SK-N-SH treated with all-trans-retinoic acid at 6 μM for 48 hours (cell line): Measurements from ENCODE around the gene CXorf65.

Experiments
- ATAC-seq: fragments of 200-7000 bp; cut with Tn5 transposase; 3 replicates; pipeline ENCODE4 v1.9.1; 2020; ENCODE audit warnings: mild to moderate bottlenecking, moderate library complexity
- ARNTL ChIP-seq: fragments of 450-650 bp; formaldehyde crosslinking; IDR thresholded peaks from 2 replicates; pipeline ENCODE4 v1.5.0; 2020; ENCODE audit warnings: low read depth, mild to moderate bottlenecking, moderate library complexity, borderline replicate concordance
- BACH2 ChIP-seq: fragments of 250-450 bp; sonication (Bioruptor Pico); IDR thresholded peaks from 2 replicates; pipeline ENCODE4 v1.9.0; 2021; ENCODE audit warnings: mild to moderate bottlenecking, borderline replicate concordance
- CREB5 ChIP-seq: fragments of 250-450 bp; sonication (Bioruptor Pico); IDR thresholded peaks from 2 replicates; pipeline ENCODE4 v1.5.1; 2020; ENCODE audit warnings: low read depth, mild to moderate bottlenecking, moderate library complexity
- CSDC2 ChIP-seq: fragments of 250-450 bp; sonication (Bioruptor Pico); IDR thresholded peaks from 2 replicates; pipeline ENCODE4 v1.5.0; 2020; ENCODE audit warnings: mild to moderate bottlenecking, moderate library complexity
- ESRRG ChIP-seq: fragments of 250-450 bp; sonication (Bioruptor Pico); IDR thresholded peaks from 2 replicates; pipeline ENCODE4 v1.6.1; 2021; ENCODE audit warnings: mild to moderate bottlenecking
- GLIS3 ChIP-seq: fragments of 250-450 bp; sonication (Bioruptor Pico); IDR thresholded peaks from 2 replicates; pipeline ENCODE4 v1.5.0; 2020; ENCODE audit warnings: mild to moderate bottlenecking, moderate library complexity
- OSR1 ChIP-seq: fragments of 250-450 bp; sonication (Bioruptor Pico); IDR thresholded peaks from 2 replicates; pipeline ENCODE4 v1.8.0; 2022; ENCODE audit warnings: moderate library complexity, mild to moderate bottlenecking, inconsistent platforms
- PATZ1 ChIP-seq: fragments of 250-450 bp; sonication (Bioruptor Pico); IDR thresholded peaks from 2 replicates; pipeline ENCODE4 v1.8.0; 2020; ENCODE audit warnings: mild to moderate bottlenecking, moderate library complexity, borderline replicate concordance
- POU6F1 ChIP-seq: fragments of 250-450 bp; sonication (Bioruptor Pico); IDR thresholded peaks from 2 replicates; pipeline ENCODE4 v1.8.0; 2021; ENCODE audit warnings: low read depth, mild to moderate bottlenecking, moderate library complexity, borderline replicate concordance
- PPARA ChIP-seq: fragments of 250-450 bp; sonication (Bioruptor Pico); IDR thresholded peaks from 2 replicates; pipeline ENCODE4 v1.5.0; 2020; ENCODE audit warnings: mild to moderate bottlenecking, borderline replicate concordance
- SNAI2 ChIP-seq: fragments of 250-450 bp; sonication (Bioruptor Pico); IDR thresholded peaks from 2 replicates; pipeline ENCODE4 v1.5.0; 2020; ENCODE audit warnings: mild to moderate bottlenecking, moderate library complexity
- TCF4 ChIP-seq: fragments of 250-450 bp; sonication (Bioruptor Pico); IDR thresholded peaks from 2 replicates; pipeline ENCODE4 v1.8.0; 2021; ENCODE audit warnings: mild to moderate bottlenecking, moderate library complexity, borderline replicate concordance
- TOX ChIP-seq: fragments of 250-450 bp; sonication (Bioruptor Pico); IDR thresholded peaks from 2 replicates; pipeline ENCODE4 v1.8.0; 2021; ENCODE audit warnings: mild to moderate bottlenecking, moderate library complexity, borderline replicate concordance
- TSHZ2 ChIP-seq: fragments of 250-450 bp; sonication (Bioruptor Pico); IDR thresholded peaks from 2 replicates; pipeline ENCODE4 v1.5.0; 2020; ENCODE audit warnings: mild to moderate bottlenecking, moderate library complexity
- ZC3H10 ChIP-seq: fragments of 250-450 bp; sonication (Bioruptor Pico); IDR thresholded peaks from 2 replicates; pipeline ENCODE4 v1.5.1; 2021; ENCODE audit warnings: mild to moderate bottlenecking, moderate library complexity
- ZFP3 ChIP-seq: fragments of 250-450 bp; sonication (Bioruptor Pico); IDR thresholded peaks from 2 replicates; pipeline ENCODE4 v1.5.0; 2020; ENCODE audit warnings: mild to moderate bottlenecking, moderate library complexity
- ZFP30 ChIP-seq: fragments of 450-650 bp; formaldehyde crosslinking; IDR thresholded peaks from 2 replicates; pipeline ENCODE4 v1.5.0; 2022; ENCODE audit warnings: mild to moderate bottlenecking, moderate library complexity
- ZNF565 ChIP-seq: fragments of 450-650 bp; formaldehyde crosslinking; conservative IDR thresholded peaks from 2 replicates; pipeline ENCODE4 v1.5.0; 2020; ENCODE audit warnings: low read depth, mild to moderate bottlenecking, moderate library complexity
- ZNF70 ChIP-seq: fragments of 450-650 bp; formaldehyde crosslinking; IDR thresholded peaks from 2 replicates; pipeline ENCODE4 v1.5.0; 2020; ENCODE audit warnings: mild to moderate bottlenecking, moderate library complexity
- ZNF8 ChIP-seq: fragments of 450-650 bp; formaldehyde crosslinking; IDR thresholded peaks from 2 replicates; pipeline ENCODE4 v1.5.0; 2020; ENCODE audit warnings: mild to moderate bottlenecking, moderate library complexity

The CXorf65 gene

GRCh38 chrX:71096760-71097032 is 9.8 kb downstream of the CXorf65 start:
- TF ChIP-seq GLIS3 (CRISPR knock-in tag) (no peak), OSR1 (CRISPR knock-in tag) (no peak), TCF4 (CRISPR knock-in tag) (no peak), POU6F1 (no peak), ZNF565 (CRISPR knock-in tag) (no peak), CSDC2 (CRISPR knock-in tag) (no peak), ZFP3 (CRISPR knock-in tag) (no peak), ZNF70 (CRISPR knock-in tag) (no peak), CREB5 (CRISPR knock-in tag) (no peak), ARNTL (CRISPR knock-in tag) (no peak), ZNF8 (CRISPR knock-in tag) (no peak), PATZ1 (no peak), SNAI2 (CRISPR knock-in tag) (no peak), BACH2 (CRISPR knock-in tag) (no peak), PPARA (CRISPR knock-in tag) (no peak)
- peak; percentile 2; the same call in 1 of the 3 replicates for ATAC-seq

- TF ChIP-seq BACH2 (CRISPR knock-in tag) (no peak), ZNF8 (CRISPR knock-in tag) (no peak), PPARA (CRISPR knock-in tag) (no peak), ESRRG (no peak), ZNF565 (CRISPR knock-in tag) (no peak), CSDC2 (CRISPR knock-in tag) (no peak), GLIS3 (CRISPR knock-in tag) (no peak), SNAI2 (CRISPR knock-in tag) (no peak), POU6F1 (no peak), ARNTL (CRISPR knock-in tag) (no peak)
- peak; percentile 53 for ATAC-seq
These were observed 10.4 kb downstream of the CXorf65 start for GRCh38 chrX:71095981-71096759.

- peak; percentile 96 for ATAC-seq
- no peak for TF ChIP-seq TSHZ2 (CRISPR knock-in tag)
- no peak for TF ChIP-seq PATZ1
- no peak for TF ChIP-seq ESRRG
- TF ChIP-seq ZFP30, result no peak
- TF ChIP-seq POU6F1, result no peak
- TF ChIP-seq TOX, result no peak
- TF ChIP-seq ZFP3 (CRISPR knock-in tag), result no peak
- no peak for TF ChIP-seq SNAI2 (CRISPR knock-in tag)
- TF ChIP-seq GLIS3 (CRISPR knock-in tag), result no peak
- no peak for TF ChIP-seq ZC3H10 (CRISPR knock-in tag)
These were observed 11.0 kb downstream of the CXorf65 start, which contains the start of gene FOXO4 for GRCh38 chrX:71095555-71095980. Gene FOXO4 (plus strand): TSS chrX:71095851. CDS start chrX:71096529, 678 bp downstream.
